K562 (cell line): ENCODE results near the gene ADORA2B. TPM values are rescaled to one million over a fixed set of nuclear protein-coding genes. Genes with fewer than 3 reads are reported as not detected.

ENCODE experiments used
- ESRRA ChIP-seq: fragments of 450-650 bp; IDR thresholded peaks from 2 replicates; pipeline ENCODE4 v1.6.1; 2014; ENCODE audit warnings: low read depth, mild to moderate bottlenecking, moderate library complexity, borderline replicate concordance
- FOS ChIP-seq: IDR thresholded peaks from 3 replicates; pipeline ENCODE4 v1.6.1; 2011; ENCODE audit not compliant: insufficient read length; ENCODE audit errors: extremely low read depth
- KDM1A ChIP-seq, 2 experiments: fragments of 450-650 bp; IDR thresholded peaks; 2 replicates each; pipeline ENCODE4 v1.6.1; 2016; ENCODE audit warnings: mild to moderate bottlenecking in 2 of 2
- MCM7 ChIP-seq, 2 experiments: fragments of 450-650 bp; IDR thresholded peaks; 2 replicates each; pipeline ENCODE4 v1.6.1; 2016 to 2018
- MEF2D ChIP-seq: conservative IDR thresholded peaks from 2 replicates; pipeline ENCODE4 v1.6.1; 2016; ENCODE audit warnings: low read depth, missing genetic modification characterization, missing compliant biosample characterization
- MXI1 ChIP-seq: IDR thresholded peaks from 2 replicates; pipeline ENCODE4 v1.6.1; 2011; ENCODE audit warnings: low read depth, mild to moderate bottlenecking, improper control_type of control experiment, low read length
- POLR2A ChIP-seq: fragments of 450-650 bp; conservative IDR thresholded peaks from 2 replicates; pipeline ENCODE4 v1.6.1; 2016
- POU5F1 ChIP-seq: fragments of 150-350 bp; IDR thresholded peaks from 2 replicates; pipeline ENCODE4 v1.6.1; 2014; ENCODE audit warnings: borderline replicate concordance, low read length, low read depth, mild to moderate bottlenecking; ENCODE audit not compliant: partially characterized antibody
- RAD51 ChIP-seq: fragments of 450-650 bp; IDR thresholded peaks from 2 replicates; pipeline ENCODE4 v1.7.1; 2016; ENCODE audit warnings: low read depth, mild to moderate bottlenecking, borderline replicate concordance
- RCOR1 ChIP-seq, 2 experiments: IDR thresholded peaks; 2 replicates each; pipeline ENCODE4 v1.6.1; 2012; ENCODE audit warnings: low read depth in 2 of 2, low read length in 2 of 2, borderline replicate concordance in 1 of 2, improper control_type of control experiment in 1 of 2
- SMARCA4 ChIP-seq: fragments of 450-650 bp; IDR thresholded peaks from 2 replicates; pipeline ENCODE4 v1.6.1; 2016
- YBX1 ChIP-seq: fragments of 450-650 bp; IDR thresholded peaks from 2 replicates; pipeline ENCODE4 v1.7.1; 2016; ENCODE audit warnings: mild to moderate bottlenecking
- ZNF561 ChIP-seq: fragments of 450-650 bp; formaldehyde crosslinking; conservative IDR thresholded peaks from 2 replicates; pipeline ENCODE4 v1.4.0; 2020; ENCODE audit warnings: mild to moderate bottlenecking, moderate library complexity
- ZSCAN29 ChIP-seq: fragments of 450-650 bp; IDR thresholded peaks from 2 replicates; pipeline ENCODE4 v1.6.1; 2017
- polyA plus RNA-seq, 8 experiments: library from polyadenylated mRNA; depleted of rRNA in 4 of 8; stranded (reverse) in 5 of 8; unstranded in 3 of 8; fragments of >200 nt; fragmentation: Nextera tagmentation in 2 of 8; fragmentation: Illumina TruSeq in 1 of 8; extraction: Ambion mirVana in 2 of 8; extraction: Trizol in 1 of 8; gene quantifications; 2 replicates each; pipeline versions ENCODE4 v1.2.1 to v1.2.3, GENCODE V29; 2011 to 2014; ENCODE audit warnings: inconsistent platforms in 1 of 8, missing spikeins in 1 of 8
- total RNA-seq, 7 experiments: library from RNA; depleted of rRNA in 6 of 7; stranded (reverse); fragments of >200 nt in 6 of 7; fragmentation: Illumina TruSeq in 2 of 7; extraction: Trizol in 2 of 7; gene quantifications; 2 replicates each; pipeline versions ENCODE4 v1.2.1 to v1.2.3, GENCODE V29; 2011 to 2021; ENCODE audit warnings: low replicate concordance in 1 of 7
- TF ChIP-seq, protein P1 (sequence below): fragments of 250-450 bp; sonication (Bioruptor Pico); IDR thresholded peaks from 2 replicates; pipeline ENCODE4 v1.8.0; 2021; ENCODE audit warnings: mild to moderate bottlenecking, moderate library complexity
- TF ChIP-seq, protein P2 (sequence below): sonication (generic); formaldehyde crosslinking; IDR thresholded peaks from 2 replicates; pipeline ENCODE4 v1.8.1; 2022; ENCODE audit warnings: missing genetic modification reagents
- TF ChIP-seq, protein P3 (sequence below): sonication (generic); formaldehyde crosslinking; IDR thresholded peaks from 2 replicates; pipeline ENCODE4 v1.8.0; 2023; ENCODE audit warnings: missing genetic modification reagents, mild to moderate bottlenecking, borderline replicate concordance
- TF ChIP-seq, protein P4 (sequence below): sonication (generic); formaldehyde crosslinking; IDR thresholded peaks from 2 replicates; pipeline ENCODE4 v1.9.0; 2022; ENCODE audit warnings: mild to moderate bottlenecking, missing genetic modification reagents

The ADORA2B gene
- total and polyA plus RNA-seq, 9 of the 15 experiments (the other 6 are each of a cell fraction or from before 2014, with no cell fraction given) = 6.4 to 16.6 (median 10.5) TPM

DNA sequence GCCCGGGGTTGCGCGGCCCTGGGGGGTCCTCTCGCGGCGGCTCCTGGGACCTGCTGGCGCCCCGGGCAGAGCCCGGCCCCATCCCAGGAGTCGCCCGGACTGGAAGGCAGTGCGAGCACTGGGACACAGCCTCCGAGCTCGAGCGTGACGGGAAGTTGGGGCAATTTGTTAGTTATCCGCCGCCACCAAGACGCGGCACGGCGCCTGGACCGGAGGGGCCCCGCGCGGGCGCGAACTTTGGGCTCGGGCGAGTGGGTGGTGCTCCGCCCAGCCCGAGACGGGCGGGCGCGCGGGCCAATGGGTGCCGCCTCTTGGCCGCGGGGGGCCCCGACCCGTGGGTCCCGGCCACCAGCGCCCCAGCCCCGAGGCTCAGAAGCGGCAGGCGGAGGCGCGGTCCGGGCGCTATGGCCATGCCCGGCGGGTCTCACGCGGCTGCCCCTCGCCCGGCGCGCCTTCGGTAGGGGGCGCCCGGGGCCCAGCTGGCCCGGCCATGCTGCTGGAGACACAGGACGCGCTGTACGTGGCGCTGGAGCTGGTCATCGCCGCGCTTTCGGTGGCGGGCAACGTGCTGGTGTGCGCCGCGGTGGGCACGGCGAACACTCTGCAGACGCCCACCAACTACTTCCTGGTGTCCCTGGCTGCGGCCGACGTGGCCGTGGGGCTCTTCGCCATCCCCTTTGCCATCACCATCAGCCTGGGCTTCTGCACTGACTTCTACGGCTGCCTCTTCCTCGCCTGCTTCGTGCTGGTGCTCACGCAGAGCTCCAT lies at the start of gene ADORA2B (continued):
- TF ChIP-seq, protein P1, sequence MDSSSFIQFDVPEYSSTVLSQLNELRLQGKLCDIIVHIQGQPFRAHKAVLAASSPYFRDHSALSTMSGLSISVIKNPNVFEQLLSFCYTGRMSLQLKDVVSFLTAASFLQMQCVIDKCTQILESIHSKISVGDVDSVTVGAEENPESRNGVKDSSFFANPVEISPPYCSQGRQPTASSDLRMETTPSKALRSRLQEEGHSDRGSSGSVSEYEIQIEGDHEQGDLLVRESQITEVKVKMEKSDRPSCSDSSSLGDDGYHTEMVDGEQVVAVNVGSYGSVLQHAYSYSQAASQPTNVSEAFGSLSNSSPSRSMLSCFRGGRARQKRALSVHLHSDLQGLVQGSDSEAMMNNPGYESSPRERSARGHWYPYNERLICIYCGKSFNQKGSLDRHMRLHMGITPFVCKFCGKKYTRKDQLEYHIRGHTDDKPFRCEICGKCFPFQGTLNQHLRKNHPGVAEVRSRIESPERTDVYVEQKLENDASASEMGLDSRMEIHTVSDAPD (CRISPR knock-in tag) = no peak
- TF ChIP-seq ZSCAN29 = peak; percentile 23; the same call in 1 of the 2 replicates
- no peak for TF ChIP-seq ESRRA
- peak; percentile 54; the same call in 1 of the 2 replicates for TF ChIP-seq POLR2A
- TF ChIP-seq, protein P2, sequence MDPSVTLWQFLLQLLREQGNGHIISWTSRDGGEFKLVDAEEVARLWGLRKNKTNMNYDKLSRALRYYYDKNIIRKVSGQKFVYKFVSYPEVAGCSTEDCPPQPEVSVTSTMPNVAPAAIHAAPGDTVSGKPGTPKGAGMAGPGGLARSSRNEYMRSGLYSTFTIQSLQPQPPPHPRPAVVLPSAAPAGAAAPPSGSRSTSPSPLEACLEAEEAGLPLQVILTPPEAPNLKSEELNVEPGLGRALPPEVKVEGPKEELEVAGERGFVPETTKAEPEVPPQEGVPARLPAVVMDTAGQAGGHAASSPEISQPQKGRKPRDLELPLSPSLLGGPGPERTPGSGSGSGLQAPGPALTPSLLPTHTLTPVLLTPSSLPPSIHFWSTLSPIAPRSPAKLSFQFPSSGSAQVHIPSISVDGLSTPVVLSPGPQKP (CRISPR knock-in tag) = no peak
- no peak for TF ChIP-seq RAD51
- TF ChIP-seq, protein P3, sequence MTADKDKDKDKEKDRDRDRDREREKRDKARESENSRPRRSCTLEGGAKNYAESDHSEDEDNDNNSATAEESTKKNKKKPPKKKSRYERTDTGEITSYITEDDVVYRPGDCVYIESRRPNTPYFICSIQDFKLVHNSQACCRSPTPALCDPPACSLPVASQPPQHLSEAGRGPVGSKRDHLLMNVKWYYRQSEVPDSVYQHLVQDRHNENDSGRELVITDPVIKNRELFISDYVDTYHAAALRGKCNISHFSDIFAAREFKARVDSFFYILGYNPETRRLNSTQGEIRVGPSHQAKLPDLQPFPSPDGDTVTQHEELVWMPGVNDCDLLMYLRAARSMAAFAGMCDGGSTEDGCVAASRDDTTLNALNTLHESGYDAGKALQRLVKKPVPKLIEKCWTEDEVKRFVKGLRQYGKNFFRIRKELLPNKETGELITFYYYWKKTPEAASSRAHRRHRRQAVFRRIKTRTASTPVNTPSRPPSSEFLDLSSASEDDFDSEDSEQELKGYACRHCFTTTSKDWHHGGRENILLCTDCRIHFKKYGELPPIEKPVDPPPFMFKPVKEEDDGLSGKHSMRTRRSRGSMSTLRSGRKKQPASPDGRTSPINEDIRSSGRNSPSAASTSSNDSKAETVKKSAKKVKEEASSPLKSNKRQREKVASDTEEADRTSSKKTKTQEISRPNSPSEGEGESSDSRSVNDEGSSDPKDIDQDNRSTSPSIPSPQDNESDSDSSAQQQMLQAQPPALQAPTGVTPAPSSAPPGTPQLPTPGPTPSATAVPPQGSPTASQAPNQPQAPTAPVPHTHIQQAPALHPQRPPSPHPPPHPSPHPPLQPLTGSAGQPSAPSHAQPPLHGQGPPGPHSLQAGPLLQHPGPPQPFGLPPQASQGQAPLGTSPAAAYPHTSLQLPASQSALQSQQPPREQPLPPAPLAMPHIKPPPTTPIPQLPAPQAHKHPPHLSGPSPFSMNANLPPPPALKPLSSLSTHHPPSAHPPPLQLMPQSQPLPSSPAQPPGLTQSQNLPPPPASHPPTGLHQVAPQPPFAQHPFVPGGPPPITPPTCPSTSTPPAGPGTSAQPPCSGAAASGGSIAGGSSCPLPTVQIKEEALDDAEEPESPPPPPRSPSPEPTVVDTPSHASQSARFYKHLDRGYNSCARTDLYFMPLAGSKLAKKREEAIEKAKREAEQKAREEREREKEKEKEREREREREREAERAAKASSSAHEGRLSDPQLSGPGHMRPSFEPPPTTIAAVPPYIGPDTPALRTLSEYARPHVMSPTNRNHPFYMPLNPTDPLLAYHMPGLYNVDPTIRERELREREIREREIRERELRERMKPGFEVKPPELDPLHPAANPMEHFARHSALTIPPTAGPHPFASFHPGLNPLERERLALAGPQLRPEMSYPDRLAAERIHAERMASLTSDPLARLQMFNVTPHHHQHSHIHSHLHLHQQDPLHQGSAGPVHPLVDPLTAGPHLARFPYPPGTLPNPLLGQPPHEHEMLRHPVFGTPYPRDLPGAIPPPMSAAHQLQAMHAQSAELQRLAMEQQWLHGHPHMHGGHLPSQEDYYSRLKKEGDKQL (CRISPR knock-in tag) = no peak
- no peak for TF ChIP-seq YBX1
- TF ChIP-seq ZNF561 (CRISPR knock-in tag) = no peak
- TF ChIP-seq POU5F1 = no peak
- no peak for TF ChIP-seq FOS
- TF ChIP-seq, protein P4, sequence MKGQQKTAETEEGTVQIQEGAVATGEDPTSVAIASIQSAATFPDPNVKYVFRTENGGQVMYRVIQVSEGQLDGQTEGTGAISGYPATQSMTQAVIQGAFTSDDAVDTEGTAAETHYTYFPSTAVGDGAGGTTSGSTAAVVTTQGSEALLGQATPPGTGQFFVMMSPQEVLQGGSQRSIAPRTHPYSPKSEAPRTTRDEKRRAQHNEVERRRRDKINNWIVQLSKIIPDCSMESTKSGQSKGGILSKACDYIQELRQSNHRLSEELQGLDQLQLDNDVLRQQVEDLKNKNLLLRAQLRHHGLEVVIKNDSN (CRISPR knock-in tag) = no peak
- TF ChIP-seq RCOR1 (IDR thresholded peaks at IDR 0.05; ENCODE audit: borderline replicate concordance in 1 of 2, low read depth in 2 of 2, low read length in 2 of 2) = no peak
- no peak for TF ChIP-seq MEF2D (tag)
- TF ChIP-seq SMARCA4 = no peak
- TF ChIP-seq MXI1 = no peak
- TF ChIP-seq KDM1A (IDR thresholded peaks at IDR 0.05) = no peak
- no peak for TF ChIP-seq MCM7 (IDR thresholded peaks at IDR 0.05)
